Activated T-cell treated with anti-CD3 and anti-CD28 coated beads, Interleukin-2, amount 50 U/mL, for 1 hour (primary cell): ENCODE results near the gene FAM20C.
"Not testable (repeated sequence)": the region's sequence is repeated elsewhere in the genome, so short reads cannot be mapped to it uniquely, and the experiment has no call there.

ENCODE experiments used
- DNase-seq: peaks from one replicate; pipeline ENCODE4 v3.0.0-alpha.2; 2020

The FAM20C gene

GRCh38 chr7:230274-230673 is 37.9 kb downstream of the FAM20C start:
- no peak for DNase-seq

GRCh38 chr7:231030-231857 is 38.9 kb downstream of the FAM20C start:
- no peak for DNase-seq

GRCh38 chr7:231858-232246 is 39.5 kb downstream of the FAM20C start:
- DNase-seq: no peak

- no peak for DNase-seq
Measured at GRCh38 chr7:232410-233248, 40.3 kb downstream of the FAM20C start.

- DNase-seq: no peak
Measured at GRCh38 chr7:233249-234035, 41.1 kb downstream of the FAM20C start.

- DNase-seq: no peak
Measured at GRCh38 chr7:234051-234707, 41.8 kb downstream of the FAM20C start.

- DNase-seq: no peak
Measured at GRCh38 chr7:234708-235553, 42.6 kb downstream of the FAM20C start.

- DNase-seq: no peak
Measured at GRCh38 chr7:235576-236395, 43.4 kb downstream of the FAM20C start.

- DNase-seq: no peak
Measured at GRCh38 chr7:236967-237366, 44.6 kb downstream of the FAM20C start.

- no peak for DNase-seq
Measured at GRCh38 chr7:237385-237784, 45.0 kb downstream of the FAM20C start.

GRCh38 chr7:240146-240676 is 47.8 kb downstream of the FAM20C start:
- DNase-seq: no peak

- DNase-seq: no peak
Measured at GRCh38 chr7:240887-241421, 48.6 kb downstream of the FAM20C start.

GRCh38 chr7:241513-241912 is 49.1 kb downstream of the FAM20C start:
- DNase-seq: no peak

- not testable (repeated sequence) for DNase-seq
Measured at GRCh38 chr7:242826-243579, 50.6 kb downstream of the FAM20C start.

- not testable (repeated sequence) for DNase-seq
Measured at GRCh38 chr7:243580-243978, 51.2 kb downstream of the FAM20C start.

- DNase-seq: no peak
Measured at GRCh38 chr7:244974-245373, 52.6 kb downstream of the FAM20C start.

GRCh38 chr7:245574-246295 is 53.4 kb downstream of the FAM20C start:
- no peak for DNase-seq

GRCh38 chr7:246451-246850 is 54.1 kb downstream of the FAM20C start:
- no peak for DNase-seq

- DNase-seq: no peak
Measured at GRCh38 chr7:247181-247580, 54.8 kb downstream of the FAM20C start.
